Measurements from ENCODE around the gene TMEM253.

The TMEM253 gene

DNA sequence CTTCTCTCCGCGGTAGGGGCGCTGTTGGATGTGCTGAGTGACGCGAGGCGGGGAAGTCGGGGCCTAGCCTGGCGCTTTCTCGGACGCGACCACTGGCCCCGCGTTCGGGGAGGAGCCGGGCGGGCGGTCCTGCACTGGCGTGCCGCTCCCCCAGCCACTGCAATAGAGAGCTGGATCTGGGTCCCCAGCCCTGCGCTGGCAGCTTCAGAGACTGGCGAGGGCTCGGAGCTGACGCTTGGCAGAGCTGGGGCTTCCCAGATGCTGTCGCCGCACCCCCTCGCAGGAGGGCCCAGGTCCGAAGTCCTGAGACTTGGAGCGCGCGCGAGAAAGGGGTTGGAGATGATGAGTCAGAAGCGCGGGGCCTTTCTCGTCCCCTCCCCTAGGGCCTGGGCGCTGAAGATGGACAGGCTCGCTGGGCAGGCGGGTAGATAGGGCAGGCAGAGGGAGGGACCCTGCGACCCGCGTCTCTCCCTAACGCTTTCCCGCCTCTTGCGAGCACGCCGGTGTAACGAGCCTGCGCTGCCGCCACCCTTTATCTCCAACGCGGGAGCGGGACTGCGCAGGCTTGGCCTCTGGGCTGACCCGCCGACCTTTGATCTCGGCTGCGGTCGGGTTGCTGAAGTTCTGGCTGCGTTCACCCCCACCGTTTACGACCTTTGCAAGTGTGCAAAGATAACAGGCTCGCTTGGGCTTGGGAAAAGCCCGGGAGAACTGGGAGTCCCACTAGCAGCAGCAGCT lies 3.0 kb downstream of the TMEM253 start:
- peak; percentile 87 to 88 for DNase-seq (ENCODE audit: low read depth in 2 of 2)

DNA sequence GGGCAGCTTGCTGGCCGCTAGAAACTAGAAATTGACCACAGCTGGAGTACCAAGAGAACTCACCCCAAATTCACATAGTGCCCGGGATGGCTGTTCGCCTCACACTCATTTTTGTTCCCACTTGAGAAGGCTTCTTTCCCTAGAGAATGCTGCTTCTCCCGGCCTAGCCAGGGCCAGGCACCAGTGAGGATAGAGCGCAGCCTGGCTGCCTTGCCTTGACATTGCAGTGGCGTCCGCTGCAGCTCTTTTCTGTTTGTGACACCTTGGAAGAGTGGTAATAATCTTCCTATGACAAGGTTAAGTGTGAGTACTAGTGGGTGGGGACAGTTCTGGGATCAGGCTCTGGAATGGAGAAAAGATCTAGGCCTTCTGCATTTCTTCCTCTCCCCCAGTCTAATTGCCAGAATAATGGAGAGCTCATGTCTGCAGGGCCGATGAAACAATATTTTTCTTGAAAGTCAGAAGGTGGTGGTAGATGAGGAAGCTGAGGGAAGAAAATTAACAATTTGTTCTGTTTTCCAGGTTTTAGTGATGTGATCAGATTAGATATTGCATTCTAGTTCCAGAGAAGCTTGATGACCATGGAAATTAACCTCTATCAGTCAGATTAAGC lies 3.7 kb downstream of the TMEM253 start:
- DNase-seq (ENCODE audit: low read depth in 2 of 2): peak in 1 of 2 donors; percentile 42

DNA sequence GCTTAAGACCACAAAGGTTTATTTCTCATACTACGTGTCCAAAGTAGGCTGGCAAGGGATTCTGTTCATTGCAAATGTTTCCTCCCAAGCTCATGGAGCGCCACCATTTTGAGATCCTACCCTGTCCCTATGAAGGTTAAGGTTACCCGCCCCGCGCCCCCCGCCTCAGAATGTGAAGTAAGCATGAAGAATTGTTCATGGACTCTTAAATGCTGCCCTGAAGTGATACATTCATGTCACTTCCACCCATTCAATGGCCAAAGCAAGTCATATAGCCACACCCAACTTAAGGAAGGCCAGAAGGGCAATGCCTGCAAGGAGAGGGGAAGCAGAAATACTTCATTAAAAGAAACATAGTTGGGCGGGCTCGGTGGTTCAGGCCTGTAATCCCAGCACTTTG lies 4.2 kb downstream of the TMEM253 start:
- no peak for DNase-seq (ENCODE audit: low read depth in 2 of 2)

DNA sequence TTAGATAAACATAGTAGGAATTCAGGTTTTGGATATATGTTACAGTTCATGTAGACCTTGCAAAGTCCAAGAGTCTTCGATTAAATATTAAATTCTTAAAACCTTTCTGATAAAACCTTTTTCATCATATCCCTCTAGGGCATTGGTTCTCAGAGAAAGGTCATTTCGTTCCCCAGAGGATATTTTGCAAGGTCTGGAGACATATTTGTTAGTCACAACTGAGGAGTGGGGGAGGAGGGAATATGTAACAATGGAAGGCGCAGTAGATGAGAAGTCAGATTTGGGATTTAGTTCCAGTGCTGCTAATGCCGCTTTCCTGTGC lies 5.3 kb downstream of the TMEM253 start:
- DNase-seq (ENCODE audit: low read depth in 2 of 2): no peak

DNA sequence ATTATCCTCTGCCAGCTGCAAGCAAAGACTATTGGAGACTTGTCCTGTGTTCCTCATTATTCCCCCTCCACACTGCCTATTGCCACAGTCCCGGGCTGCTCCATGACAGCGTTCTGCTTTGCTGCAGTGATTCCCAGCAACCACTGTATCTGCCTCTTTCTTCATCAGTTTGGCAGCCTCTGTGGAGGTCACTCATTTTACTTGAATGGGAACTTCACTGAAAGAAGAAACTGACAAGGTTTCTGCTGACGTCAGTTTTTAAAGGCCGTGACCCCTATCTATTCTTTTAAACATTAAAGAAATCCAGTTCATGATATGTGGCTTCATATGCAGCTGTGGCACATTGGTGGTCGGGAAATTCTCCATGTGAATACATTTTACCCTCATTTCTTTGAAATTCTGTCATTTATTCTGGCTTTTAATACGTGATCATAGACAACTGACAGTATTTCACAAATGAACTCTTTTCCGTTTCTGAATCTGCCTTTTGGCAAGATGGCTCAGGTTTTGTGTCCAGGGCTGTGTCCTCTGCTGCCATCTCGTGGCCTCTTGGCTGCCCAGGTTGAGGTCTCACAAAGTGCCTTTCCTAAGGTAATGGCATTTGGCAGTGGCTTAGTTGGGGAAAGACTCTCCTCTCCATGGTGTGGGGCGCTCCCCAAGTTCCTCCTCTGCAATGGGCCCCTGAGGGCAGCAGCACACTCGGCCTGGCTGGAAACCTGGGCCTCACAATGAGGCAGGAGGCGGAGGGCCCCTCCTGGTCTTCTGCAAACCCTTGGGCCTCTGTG lies 5.8 kb downstream of the TMEM253 start:
- peak; percentile 49 to 56 for DNase-seq (ENCODE audit: low read depth in 2 of 2)

DNA sequence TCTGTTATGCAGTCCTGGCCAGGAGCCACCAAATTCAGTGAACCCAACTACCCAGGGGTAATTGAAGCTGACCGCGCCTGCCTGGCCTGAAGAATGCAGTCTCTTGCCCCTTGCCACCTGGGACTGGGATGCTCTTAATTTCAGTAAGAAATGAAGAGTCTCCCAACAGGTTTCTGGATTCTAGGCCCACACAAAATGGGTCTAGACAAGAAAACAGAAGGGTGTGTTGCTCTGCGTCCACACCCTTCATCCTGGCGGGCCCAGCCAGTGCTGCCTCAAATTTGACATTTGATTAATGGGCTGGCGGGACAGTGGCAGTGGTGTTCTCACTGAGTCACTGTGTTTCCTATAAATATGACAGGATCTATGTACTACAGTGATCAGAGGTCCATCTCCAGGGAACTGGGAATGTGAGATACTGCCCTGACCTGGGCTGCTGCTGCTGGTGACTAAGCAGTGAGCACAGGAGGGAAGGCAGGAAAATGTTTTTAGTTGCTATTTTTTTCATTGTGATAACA lies 6.5 kb downstream of the TMEM253 start:
- DNase-seq (ENCODE audit: low read depth in 2 of 2): no peak

DNA sequence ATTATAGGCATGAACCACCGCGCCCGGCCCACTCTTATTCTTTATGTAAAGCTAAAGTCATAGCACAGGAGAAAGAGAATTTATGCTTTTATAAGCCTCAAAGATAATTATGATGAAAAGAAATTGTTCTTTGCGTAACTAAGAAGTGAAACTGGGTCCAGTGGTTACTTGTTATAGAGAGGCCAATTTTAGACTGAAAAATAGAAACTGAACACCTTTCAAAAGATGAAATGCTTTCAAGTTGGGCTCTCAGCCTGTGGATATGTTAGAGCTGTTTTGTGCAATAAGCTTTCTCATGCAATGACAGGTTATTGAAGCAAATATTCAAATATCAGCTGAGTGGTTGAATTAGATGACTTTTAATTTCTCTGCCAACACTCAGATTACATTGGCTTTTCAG lies 7.9 kb downstream of the TMEM253 start:
- DNase-seq (ENCODE audit: low read depth in 2 of 2): no peak

DNA sequence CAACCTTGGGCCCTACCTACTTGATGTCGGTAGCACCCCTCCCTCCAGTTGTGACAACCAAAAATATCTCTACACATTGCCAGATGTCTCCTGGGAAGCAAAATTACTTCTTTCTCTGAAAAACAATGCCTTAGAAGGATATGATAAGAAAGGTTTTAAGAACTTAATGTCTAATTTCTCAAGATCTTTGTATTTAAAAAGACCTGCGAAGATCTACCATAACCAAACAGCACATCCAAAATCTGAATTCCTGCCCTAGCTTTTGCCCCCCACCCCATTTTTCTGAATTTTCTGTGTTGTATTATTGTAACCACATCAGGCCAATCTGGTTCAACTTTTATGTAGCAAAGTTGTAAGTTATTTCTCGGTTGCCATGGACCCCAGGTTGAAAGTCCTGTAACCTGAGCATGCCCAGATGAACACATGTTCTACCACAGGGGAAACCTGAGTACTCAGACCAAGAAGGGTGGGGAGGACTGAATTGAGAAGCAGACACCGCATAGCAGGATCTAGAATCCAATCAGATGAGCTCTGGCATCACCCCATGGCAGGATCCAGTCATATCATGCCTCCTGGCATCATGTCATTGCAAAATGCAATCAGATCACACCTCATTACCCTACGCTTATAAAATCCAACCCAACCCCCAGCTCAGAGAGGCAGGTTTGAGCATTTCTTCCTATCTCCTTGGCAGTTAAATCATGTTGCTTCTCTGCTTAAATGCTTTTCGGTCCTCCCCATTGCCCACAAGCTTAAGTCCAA lies 8.7 kb downstream of the TMEM253 start:
- DNase-seq (ENCODE audit: low read depth in 2 of 2): no peak

DNA sequence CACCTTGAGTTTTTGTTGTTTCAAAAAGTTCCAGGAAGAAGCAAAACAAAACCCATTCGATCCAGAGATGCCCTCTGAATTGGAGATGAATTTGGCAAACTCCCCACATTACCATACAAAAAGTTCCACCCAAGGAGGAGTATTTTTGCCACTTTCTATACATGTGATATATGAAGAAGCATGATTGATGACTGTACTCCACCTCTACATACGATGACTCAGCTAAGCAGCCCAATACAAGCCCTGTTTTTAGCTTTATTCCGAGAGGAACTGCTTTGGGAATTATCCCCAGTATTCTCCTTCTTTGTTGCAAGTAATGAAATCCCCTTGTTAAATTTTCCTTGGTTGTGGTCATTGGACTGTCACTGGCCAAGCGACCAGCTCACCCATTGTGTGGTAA lies 11.4 kb downstream of the TMEM253 start:
- no peak for DNase-seq (ENCODE audit: low read depth in 2 of 2)

DNA sequence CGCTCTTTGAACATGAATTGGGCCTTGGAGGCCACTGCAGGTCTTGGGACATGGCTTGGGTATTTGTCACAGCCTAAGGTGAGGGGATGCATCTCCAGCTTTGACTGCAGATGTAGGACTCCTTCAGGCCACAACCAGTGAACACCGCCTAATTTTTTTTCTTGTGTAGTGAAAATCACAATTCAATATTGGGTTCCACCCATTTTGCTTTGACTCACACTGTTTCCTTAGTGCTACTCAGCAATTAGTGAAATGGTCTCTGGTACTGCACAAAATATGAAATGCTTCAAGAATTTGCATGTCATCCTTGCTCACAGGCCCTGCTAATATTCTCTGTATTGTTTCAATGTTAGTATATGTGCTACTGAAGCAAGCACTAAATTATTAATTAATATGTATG lies 12.5 kb downstream of the TMEM253 start:
- DNase-seq (ENCODE audit: low read depth in 2 of 2): no peak

DNA sequence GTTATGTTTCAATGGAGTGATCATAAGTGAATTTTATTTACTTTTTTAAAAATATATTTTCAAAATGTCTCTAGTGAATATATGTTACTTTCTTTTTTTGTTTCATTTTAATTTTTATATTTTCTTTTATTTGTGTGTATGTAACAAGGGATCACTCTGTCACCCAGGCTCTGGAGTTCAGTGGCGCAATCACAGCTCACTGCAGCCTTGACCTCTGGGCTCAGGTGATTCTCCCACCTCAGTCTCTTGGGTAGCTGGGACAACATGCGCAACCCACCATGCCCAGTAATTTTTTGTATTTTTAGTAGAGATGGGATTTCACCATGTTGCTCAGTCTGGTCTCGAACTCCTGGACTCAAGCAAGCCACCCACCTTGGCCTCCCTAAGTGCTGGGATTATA lies 18.1 kb downstream of the TMEM253 start:
- no peak for DNase-seq (ENCODE audit: low read depth in 2 of 2)

DNA sequence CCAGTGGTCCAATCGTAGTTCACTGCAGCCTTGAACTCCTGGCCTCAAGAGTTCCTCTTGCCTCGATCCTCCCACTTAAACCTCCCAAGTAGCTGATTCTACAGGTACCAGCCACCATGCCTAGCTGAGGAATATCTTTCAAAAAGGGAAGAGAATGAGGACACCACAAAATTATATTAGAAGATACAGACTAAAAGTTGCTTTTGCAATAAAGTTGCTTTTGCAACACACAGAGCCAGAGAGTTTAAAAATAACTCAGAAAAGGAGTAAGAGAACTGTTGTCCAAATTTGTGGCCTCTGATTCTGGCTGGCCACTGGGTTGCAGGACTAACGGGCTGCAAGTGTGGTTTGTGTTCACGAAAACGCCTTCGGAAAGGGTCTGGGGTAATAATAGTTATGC lies 19.8 kb downstream of the TMEM253 start:
- DNase-seq (ENCODE audit: low read depth in 2 of 2): no peak

DNA sequence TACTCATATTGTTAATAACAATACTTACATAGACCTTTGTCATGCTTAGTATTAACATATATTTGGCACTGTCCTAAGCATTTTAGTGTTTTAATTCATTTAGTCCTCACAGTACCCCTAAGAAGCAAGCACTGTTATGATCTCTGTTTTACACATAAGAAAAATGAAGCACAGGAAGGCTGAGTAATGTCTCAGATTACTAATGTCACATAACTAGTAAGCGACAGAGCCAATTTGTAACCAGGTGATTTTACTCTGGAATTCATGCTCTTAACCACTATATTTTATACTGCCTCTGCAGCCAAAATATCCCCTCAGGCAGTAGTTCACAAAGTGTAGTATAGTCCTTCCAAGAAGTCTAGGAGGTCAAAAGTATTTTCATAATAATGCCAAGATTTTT lies 20.3 kb downstream of the TMEM253 start:
- DNase-seq (ENCODE audit: low read depth in 2 of 2): no peak

DNA sequence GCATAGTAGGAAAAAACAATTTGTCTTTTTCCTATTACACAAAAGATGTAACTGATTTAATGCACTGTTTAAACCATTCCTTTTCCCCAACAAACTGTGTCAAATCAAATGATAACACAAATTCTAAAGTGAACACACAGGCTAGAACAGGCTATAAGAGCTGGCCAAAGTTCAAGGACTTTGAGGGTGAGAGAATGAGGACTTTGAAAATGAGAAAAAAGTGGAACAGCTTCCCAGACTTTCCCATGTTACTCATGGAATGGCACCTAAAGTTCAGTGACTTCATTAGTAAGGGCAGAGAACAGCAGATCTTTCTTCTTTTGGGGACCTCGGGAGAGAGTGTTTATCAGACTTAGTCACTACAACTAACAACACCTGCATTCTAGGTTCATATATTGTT lies 22.6 kb downstream of the TMEM253 start:
- no peak for DNase-seq (ENCODE audit: low read depth in 2 of 2)

DNA sequence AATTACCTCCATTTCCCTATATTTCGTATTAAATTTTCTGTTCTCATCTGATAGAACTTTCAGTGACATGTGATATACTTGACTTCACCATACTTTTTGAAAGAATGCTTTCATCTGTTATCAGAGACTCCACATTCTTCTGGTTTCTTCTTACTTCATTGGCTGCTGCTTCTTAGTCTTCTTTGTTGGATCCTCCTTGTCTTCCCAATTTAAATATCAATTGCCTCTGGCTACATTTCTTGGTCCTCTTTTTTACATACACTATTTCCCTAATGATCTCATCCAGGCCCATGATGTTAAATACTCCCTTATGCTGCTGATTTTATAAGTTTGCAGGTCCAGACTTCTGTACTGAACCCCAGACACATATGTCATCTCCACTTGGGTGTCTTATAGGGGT lies 33.0 kb downstream of the TMEM253 start:
- no peak for DNase-seq (ENCODE audit: low read depth in 2 of 2)

DNA sequence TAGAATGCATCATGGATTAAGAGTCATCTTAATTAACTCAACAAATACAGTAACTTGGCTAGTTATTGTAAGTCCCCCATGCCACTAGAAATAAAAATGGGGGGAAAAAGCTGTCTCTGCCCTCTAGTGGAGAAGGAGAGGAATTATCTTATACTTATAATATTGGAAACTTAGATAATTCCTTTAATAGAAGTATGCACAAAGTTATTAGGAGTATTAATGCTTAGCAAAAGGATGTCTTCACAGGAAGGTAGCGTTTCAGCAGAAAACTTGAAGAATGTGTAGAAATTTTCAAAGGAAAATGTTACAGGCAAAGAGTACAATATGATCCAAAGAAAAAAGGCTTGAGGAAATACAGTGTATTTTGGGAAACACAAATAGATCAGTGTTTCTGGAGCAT lies 35.2 kb downstream of the TMEM253 start:
- no peak for DNase-seq (ENCODE audit: low read depth in 2 of 2)

DNA sequence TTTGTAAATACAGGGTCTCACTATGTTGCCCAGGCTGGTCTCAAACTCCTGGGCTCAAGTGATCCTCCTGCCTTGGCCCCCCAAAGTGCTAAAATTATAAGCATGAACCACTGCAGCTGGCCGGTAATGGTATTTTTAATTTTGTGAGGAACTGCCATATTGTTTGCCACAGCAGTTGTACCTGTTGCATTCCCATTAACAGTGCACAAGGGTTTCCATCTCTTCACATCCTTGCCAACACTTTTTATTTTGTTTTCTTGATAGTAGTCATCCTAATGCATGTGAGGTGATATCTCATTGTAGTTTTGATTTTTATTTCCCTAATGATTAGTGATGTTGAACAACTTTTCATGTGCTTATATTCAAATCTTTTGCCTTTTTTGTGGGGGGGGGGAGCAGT lies 41.5 kb downstream of the TMEM253 start:
- no peak for DNase-seq (ENCODE audit: low read depth in 2 of 2)

DNA sequence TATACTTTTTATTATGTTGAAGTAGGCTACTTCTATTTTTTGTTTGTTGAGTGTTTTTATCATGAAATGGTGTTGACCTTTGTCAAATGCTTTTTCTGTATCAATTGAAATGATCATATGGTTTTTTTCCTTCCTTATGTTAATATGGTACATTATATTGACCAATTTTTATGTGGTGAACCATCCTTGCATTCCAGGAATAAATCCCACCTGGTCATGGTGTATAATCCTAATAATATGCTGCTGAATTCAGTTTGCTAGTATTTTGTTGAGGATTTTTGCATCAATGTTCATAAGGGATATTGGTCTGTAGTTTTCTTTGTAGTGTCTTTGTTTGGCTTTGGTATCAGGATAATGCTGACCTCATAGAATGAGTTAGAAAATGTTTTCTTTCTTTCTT lies 44.6 kb downstream of the TMEM253 start:
- DNase-seq (ENCODE audit: low read depth in 2 of 2): no peak

DNA sequence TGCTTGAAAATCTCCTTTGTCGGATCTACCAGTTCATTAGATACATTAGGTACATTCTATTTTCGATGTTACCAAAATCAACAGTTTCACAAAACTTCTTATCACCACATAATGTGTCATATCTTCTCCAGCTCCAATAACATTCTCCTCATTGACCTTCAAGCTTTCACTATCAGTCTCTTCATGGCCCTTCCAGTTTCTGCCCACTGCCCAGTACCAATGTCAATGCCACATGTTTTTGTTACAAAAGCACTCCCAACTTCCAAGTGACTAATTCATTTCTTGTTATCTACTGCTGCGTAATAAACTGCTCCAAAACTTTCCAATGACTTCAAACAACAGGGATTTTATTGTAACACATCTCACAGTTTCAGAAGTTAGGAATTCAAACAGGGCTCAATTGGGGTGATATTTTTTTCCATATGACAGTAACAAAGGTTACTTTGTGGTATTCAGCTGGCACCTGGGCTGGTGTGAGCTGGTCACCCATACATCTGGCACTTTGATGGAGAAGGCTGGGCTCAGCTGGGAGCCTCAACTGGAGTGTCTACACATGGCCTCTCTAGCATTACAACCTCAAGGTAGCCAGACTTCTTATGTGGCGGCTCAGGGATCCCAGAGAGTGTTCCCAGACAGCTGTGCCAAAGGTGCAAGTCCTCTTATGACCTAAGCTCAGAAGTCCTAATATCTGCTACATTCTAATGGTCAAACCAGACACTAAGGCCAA lies 48.9 kb downstream of the TMEM253 start:
- DNase-seq (ENCODE audit: low read depth in 2 of 2): no peak

All from activated CD8-positive, alpha-beta memory T cell treated with anti-CD3 and anti-CD28 coated beads for 4 hours (primary cell).